ENCODE data around the gene SLAMF8.

Gene SLAMF8

DNA sequence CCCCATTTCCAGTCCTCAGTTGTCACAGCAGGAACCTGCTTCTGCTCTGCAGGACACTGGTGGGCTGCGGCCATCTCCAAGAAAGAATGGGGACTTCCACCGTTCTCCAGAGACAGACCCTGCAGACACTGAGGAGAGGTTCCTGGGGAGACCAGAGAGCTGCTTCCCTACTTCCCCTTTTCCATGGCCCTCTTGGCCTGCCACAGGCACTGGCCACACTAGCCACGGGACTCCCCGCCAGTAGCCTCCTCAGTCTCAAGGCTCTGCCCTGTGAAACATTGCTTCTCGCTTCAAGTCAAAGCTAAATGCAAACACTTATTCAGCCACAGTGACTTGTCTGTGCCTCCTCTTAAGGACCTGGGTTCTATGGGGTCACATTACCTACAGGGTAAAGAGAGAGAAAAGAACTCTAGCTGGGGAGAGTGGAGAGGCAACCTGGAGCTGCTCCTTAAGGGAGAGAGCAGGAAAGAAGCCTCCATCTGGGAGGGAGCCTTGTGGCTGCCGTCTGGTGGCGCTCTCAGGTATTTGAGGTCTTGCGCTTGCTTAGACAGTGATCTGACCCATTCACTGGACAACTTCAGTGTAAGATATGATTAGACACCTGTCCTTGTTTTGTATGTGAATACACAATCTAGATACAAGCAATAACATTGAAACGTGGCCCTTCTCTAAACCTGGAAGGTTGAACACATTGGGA is 5.4 kb upstream of the SLAMF8 start:
- DNase-seq, result no peak

DNA sequence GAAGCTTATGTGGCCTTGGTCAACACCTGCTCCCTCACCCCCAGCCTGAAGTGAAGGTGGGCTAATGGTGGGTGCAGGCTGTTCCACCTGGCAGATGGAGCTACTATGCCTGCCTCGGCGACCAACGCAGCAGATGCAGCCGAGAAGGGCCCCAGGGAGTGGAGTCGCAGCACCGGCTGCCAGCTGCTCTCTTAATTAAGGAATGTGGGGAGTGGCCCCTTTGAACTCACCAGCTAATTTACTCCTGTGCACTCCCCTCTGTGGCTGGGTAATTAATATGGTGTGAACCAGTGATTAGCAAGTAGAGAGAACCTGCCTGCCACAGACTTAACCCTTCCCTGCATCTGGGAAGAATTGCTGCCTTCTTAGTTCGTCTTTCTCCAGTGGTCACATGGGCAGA is 3.3 kb upstream of the SLAMF8 start:
- DNase-seq, result no peak

GRCh38 chr1:159825564-159825963 is 1.1 kb upstream of the SLAMF8 start:
- no peak for DNase-seq

DNA sequence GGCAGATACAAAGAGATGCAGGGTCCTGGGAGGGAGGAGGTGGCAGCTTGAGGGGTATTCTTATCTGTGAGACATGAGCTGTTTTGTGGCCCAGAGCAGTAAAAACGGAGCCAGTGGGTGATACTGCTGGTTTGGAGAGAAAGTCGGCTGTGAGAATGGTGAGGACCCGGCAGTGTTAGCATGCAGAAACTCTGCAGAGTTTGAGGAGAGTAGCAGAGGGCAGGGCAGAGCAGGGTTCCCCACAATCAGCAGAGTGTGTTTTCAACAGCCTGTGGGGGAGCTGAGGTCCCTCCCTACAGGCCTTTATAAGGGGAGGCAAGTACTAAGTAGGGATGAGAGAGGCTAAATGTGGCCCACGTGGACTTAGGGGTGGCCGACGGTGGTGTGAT is 423 bp downstream of the SLAMF8 start:
- DNase-seq, result no peak

DNA sequence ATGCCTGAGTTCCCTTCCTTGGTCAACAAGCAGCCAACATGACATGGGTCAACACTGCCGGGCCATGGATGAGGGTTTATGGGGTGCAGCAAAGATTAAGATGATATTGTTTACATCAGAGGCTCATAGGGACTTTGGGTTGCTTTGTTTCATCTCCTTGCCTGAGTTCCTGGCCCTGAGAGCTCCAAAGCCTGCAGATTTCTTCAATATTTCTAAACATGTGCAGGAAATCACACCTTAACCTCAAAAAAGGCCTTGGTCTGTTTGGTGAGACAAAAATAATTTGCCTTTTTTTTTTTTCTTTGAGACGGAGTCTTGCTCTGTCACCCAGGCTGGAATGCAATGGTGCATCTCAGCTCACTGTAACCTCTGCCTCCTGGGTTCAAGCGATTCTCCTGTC is 876 bp downstream of the SLAMF8 start:
- no peak for DNase-seq

DNA sequence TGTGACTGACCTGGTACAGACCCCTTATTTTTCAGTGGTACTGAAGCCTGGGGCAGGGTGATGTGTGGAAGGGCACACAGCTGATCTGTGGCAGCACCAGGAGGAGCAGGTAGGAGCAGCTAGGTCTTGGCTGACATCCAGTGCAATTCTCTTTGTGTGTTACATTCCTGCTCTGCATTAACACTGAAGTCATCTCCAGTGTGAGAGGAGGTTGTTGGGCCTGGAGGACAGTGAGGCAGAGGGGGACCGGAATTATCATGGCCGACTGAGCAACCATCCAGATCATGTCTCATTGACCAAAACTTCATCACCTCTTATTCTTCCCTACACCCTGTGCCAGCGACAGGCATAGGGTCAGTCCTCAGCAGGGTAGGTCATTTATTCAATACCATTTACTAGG is 1.5 kb downstream of the SLAMF8 start:
- no peak for DNase-seq

- DNase-seq, result no peak
Observed at GRCh38 chr1:159828581-159829272, 2.1 kb downstream of the SLAMF8 start.

DNA sequence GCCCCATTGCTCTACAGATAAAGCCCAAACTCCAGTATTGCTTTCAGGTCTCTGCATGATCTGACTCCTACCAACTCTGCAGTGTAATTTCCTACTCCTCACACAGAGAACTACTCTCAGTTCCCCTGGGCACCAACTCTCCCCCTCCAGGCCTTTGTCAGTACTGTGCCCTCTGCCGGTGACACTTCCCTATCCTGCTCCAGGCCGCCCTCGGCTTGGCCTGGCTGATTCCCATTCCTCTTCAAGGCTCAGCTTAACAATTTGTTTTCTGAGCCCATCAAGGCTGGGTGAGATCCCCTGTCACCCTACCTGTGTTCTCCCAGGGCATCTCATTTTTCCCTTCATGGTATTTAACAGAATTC is 2.6 kb downstream of the SLAMF8 start:
- no peak for DNase-seq

DNA sequence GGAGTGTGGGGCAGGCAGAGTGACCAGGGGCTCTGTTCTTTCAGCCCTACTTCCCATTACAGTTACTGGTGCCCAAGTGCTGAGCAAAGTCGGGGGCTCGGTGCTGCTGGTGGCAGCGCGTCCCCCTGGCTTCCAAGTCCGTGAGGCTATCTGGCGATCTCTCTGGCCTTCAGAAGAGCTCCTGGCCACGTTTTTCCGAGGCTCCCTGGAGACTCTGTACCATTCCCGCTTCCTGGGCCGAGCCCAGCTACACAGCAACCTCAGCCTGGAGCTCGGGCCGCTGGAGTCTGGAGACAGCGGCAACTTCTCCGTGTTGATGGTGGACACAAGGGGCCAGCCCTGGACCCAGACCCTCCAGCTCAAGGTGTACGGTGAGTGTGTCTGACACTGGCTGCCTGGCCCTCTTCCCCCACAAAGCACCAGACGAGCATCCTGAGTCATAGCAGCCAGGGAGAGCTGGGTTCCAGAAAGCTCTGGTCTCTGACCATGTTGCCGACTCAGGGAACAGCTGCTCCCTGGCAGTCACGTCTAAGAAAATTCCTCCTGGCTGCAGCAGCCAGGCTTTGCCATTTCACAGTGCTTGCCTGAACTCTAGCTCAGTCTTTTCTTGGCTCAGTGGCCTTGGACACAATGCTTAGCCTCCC is 3.3 kb downstream of the SLAMF8 start:
- no peak for DNase-seq

DNA sequence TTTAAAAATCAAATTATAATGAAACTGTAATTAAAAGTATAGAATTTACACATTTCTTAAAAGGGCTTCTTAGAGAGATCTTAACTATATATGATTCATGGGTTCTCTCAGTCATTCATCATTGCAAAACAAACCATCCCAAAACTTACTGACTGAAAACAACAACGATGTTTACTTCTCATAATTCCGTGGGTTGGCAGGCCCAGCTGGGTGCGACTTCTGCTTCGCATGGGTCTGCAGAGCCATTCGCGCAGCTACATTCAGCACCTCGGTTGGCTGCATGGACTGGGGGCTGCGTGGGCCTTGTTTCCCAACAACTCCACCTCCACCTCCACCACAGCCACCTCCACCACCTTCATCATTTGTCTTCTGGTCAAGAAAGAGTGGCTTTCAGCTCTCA is 4.0 kb downstream of the SLAMF8 start:
- no peak for DNase-seq

DNA sequence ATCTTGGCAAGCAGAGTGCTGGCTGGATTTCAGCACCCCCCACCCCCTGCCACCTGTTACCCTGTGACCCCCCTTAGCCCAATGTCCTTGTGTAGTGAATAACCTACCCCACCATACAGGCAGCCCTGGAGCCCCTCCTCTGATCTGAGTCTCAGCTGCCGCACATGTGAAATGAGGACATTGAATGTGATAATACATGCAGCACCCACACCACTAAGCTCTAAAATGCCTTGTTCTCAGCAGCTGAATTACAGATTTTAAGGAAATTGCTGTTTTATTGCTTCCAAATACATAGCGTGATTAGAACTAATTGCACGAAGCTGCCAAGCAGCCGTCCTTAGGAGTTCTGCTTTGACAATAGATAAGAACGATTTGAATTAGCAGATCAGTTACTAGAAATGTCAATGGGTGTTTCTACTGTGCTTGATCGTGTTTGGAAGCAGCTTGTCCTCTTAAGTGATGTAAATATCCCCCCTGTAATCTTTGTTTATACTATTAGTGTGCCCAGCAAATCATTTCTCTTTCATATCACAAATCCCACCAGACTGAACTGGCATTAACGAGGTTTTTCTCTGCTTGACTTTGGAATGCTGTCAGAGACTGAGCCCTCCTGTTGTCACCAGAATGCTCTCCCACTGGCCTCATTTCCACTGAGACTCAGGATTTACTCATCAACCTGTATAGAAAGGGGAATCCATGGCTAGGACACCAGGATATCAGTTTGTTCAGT is 4.9 kb downstream of the SLAMF8 start:
- no peak for DNase-seq

- no peak for DNase-seq
Observed at GRCh38 chr1:159832309-159832708, 5.6 kb downstream of the SLAMF8 start.

DNA sequence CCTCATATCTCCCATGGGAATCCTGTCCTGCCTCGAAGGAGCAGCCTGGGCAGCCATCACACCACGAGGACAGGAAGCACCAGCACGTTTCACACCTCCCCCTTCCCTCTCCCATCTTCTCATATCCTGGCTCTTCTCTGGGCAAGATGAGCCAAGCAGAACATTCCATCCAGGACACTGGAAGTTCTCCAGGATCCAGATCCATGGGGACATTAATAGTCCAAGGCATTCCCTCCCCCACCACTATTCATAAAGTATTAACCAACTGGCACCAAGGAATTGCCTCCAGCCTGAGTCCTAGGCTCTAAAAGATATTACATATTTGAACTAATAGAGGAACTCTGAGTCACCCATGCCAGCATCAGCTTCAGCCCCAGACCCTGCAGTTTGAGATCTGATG is 8.7 kb downstream of the SLAMF8 start:
- DNase-seq, result no peak

DNA sequence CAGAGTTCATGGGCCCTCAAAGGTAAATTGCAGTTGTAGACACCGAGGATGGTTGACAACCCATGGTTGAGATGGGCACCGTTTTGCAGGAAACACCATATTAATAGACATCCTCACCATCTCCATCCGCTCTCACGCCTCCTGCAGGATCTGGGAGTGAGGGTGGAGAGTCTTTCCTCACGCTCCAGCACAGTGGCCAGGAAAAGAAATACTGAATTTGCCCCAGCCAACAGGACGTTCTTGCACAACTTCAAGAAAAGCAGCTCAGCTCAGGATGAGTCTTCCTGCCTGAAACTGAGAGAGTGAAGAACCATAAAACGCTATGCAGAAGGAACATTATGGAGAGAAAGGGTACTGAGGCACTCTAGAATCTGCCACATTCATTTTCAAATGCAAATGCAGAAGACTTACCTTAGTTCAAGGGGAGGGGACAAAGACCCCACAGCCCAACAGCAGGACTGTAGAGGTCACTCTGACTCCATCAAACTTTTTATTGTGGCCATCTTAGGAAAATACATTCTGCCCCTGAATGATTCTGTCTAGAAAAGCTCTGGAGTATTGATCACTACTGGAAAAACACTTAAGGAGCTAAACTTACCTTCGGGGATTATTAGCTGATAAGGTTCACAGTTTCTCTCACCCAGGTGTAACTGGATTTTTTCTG is 9.3 kb downstream of the SLAMF8 start:
- DNase-seq, result no peak

GRCh38 chr1:159838715-159839114 is 12.0 kb downstream of the SLAMF8 start:
- no peak for DNase-seq

GRCh38 chr1:159839116-159839849 is 12.6 kb downstream of the SLAMF8 start:
- no peak for DNase-seq

GRCh38 chr1:159841749-159842148 is 15.1 kb downstream of the SLAMF8 start:
- DNase-seq, result no peak

GRCh38 chr1:159843459-159843858 is 16.8 kb downstream of the SLAMF8 start:
- DNase-seq, result no peak

GRCh38 chr1:159845751-159846629 is 19.3 kb downstream of the SLAMF8 start:
- DNase-seq, result no peak

DNA sequence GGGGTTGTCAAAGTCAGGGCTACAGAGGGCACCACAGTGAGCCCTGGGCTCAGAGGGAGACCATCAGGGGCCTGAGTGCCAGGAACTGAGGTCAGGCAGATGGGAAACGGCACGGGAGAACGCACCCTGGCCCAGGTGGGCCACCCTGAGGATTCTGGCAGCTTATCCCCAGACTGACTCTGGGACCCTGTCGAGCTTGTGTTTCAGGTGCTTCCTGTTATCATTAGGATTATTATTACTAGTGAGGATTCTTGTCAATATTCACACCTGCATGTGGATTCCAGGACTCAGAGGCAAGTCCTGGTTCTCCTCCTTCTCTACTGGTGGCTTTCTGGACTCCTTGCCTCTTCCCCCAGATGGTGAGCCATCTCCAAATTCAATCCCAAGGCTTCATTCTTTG is 20.6 kb downstream of the SLAMF8 start:
- no peak for DNase-seq

DNA sequence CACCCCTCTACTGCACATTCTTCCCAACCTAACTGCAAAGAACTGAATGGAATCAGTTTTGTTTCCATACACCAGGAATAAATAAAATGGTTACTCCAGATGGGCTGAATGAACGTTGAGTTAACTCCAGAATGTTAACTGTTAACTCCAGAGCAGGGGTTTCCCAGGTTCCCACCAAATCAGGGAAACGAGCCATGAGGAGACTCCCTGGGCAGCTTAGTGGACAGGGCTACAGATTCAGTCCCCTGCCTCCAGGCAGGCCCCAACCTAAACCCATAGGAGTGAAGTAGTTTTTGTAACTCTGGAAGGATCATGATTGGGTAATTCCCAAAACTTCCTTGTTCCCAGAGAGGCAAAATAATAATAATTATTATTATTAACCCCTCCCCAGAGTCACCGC is 21.7 kb downstream of the SLAMF8 start:
- no peak for DNase-seq
